ENCODE results near the gene TMEM132D. TPM values are rescaled to one million over a fixed set of nuclear protein-coding genes. Genes with fewer than 3 reads are reported as not detected.

TMEM132D gene
- total RNA-seq, 2 experiments from 2014 or later = not detected

DNA sequence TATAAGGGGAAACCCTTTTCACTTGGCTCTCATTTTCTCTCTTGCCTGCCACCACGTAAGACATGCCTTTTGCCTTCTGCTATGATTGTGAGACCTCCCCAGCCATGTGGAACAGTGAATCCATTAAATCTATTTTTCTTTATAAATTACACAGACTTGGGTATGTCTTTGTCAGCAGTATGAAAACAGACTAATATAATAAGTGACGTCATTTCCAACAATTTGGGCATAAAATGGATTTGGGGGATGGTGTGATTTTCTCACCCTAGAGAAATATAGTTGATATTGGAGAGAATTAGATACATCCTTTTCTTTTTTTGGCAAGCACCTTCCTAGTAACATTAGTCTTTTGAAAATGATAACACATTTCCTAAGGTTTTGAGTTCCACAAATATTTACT, 490.5 kb downstream of the TMEM132D start:
- H4K20me1 ChIP-seq (ENCODE audit: insufficient read depth, low read length) = no peaks in the 10 kb centered on the region
- no peaks in the 10 kb centered on the region for H3K9me2 ChIP-seq (ENCODE audit: insufficient read depth, low read length)
- H2AFZ ChIP-seq (ENCODE audit: low read length) = no peak overlapping the region
- no peak overlapping the region for H3K4me2 ChIP-seq (ENCODE audit: low read length)
- no peak overlapping the region for H3K4me3 ChIP-seq (ENCODE audit: low read depth, low read length, poor library complexity, severe bottlenecking)
- no TSS peak for BruUV-seq (replicated peaks)
- POLR2A ChIA-PET = no interaction called here
- no peaks in the 10 kb centered on the region for H3K4me1 ChIP-seq (ENCODE audit: insufficient read depth, low read length, poor library complexity, severe bottlenecking)
- TF ChIP-seq, protein P1, sequence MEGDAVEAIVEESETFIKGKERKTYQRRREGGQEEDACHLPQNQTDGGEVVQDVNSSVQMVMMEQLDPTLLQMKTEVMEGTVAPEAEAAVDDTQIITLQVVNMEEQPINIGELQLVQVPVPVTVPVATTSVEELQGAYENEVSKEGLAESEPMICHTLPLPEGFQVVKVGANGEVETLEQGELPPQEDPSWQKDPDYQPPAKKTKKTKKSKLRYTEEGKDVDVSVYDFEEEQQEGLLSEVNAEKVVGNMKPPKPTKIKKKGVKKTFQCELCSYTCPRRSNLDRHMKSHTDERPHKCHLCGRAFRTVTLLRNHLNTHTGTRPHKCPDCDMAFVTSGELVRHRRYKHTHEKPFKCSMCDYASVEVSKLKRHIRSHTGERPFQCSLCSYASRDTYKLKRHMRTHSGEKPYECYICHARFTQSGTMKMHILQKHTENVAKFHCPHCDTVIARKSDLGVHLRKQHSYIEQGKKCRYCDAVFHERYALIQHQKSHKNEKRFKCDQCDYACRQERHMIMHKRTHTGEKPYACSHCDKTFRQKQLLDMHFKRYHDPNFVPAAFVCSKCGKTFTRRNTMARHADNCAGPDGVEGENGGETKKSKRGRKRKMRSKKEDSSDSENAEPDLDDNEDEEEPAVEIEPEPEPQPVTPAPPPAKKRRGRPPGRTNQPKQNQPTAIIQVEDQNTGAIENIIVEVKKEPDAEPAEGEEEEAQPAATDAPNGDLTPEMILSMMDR (conservative IDR thresholded peaks at IDR 0.05; ENCODE audit: low read length) = no peak
- TF ChIP-seq EZH2phosphoT487 (IDR thresholded peaks at IDR 0.05; ENCODE audit: borderline replicate concordance, low read depth, low read length) = no peak
- CTCF ChIA-PET (ENCODE audit: unreplicated experiment) = no interaction called here
- no peaks in the 10 kb centered on the region for H3K9me3 ChIP-seq (ENCODE audit: low read length)
- no peak for DNase-seq (ENCODE audit: low spot score)
- no peaks in the 10 kb centered on the region for H3K79me2 ChIP-seq (ENCODE audit: insufficient read depth, low read depth, low read length)
- H3K36me3 ChIP-seq (ENCODE audit: insufficient read depth, low read length) = no peaks in the 10 kb centered on the region
- no peak overlapping the region for H3K27ac ChIP-seq (ENCODE audit: low read depth, low read length, poor library complexity, severe bottlenecking)
- intact Hi-C loops (cut with micrococcal nuclease; ENCODE audit: unreplicated experiment) = no loop called here

DNA sequence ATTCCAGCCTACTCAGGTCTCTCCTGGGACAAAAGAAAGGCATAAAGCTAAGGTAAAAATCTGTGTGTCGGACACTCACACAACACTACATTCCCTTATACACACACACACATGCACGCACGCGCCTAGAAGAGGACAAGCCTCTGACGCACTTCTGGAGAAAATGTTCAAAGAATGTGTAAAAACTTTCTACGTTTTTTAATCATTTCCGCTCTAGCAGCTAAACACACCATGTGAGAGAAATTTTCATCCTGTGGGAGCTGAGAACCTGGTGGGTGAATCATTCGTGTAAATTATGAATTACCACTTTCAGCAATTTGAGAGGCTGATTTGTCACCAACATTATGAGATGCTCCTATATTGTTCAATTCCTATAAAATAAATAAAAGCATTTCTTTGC, 494.5 kb downstream of the TMEM132D start:
- H3K79me2 ChIP-seq (ENCODE audit: insufficient read depth, low read depth, low read length) = no peaks in the 10 kb centered on the region
- no peak overlapping the region for H3K4me2 ChIP-seq (ENCODE audit: low read length)
- no peak overlapping the region for H3K27ac ChIP-seq (ENCODE audit: low read depth, low read length, poor library complexity, severe bottlenecking)
- CTCF ChIA-PET (ENCODE audit: unreplicated experiment) = no interaction called here
- DNase-seq (ENCODE audit: low spot score) = no peak
- POLR2A ChIA-PET = no interaction called here
- no peaks in the 10 kb centered on the region for H3K36me3 ChIP-seq (ENCODE audit: insufficient read depth, low read length)
- H3K4me3 ChIP-seq (ENCODE audit: low read depth, low read length, poor library complexity, severe bottlenecking) = no peak overlapping the region
- no peaks in the 10 kb centered on the region for H3K4me1 ChIP-seq (ENCODE audit: insufficient read depth, low read length, poor library complexity, severe bottlenecking)
- no peak overlapping the region for H2AFZ ChIP-seq (ENCODE audit: low read length)
- BruUV-seq (replicated peaks) = no TSS peak
- no peaks in the 10 kb centered on the region for H4K20me1 ChIP-seq (ENCODE audit: insufficient read depth, low read length)
- TF ChIP-seq, protein P1 (conservative IDR thresholded peaks at IDR 0.05; ENCODE audit: low read length) = no peak
- no peak for TF ChIP-seq EZH2phosphoT487 (IDR thresholded peaks at IDR 0.05; ENCODE audit: borderline replicate concordance, low read depth, low read length)
- intact Hi-C loops (cut with micrococcal nuclease; ENCODE audit: unreplicated experiment) = no loop called here
- H3K9me3 ChIP-seq (ENCODE audit: low read length) = no peaks in the 10 kb centered on the region
- H3K9me2 ChIP-seq (ENCODE audit: insufficient read depth, low read length) = no peaks in the 10 kb centered on the region

DNA sequence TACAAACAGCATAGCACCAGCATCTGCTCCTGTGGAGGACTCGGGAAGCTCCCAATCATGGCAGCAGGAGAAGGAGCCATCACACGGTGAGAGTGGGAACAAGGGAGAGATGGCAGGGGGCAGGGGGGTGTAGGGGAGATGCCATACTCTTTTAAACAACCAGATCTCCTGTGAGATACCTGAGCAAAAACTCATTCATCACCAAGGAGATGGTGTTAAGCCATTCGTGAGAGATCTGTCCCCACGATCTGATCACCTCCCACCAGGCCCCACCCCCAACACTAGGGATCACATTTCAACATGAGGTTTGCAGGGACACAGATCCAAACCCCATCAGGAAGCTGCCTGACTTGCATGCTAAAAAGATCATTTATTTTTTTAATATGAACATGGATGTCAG, 499.3 kb downstream of the TMEM132D start:
- POLR2A ChIA-PET = no interaction called here
- BruUV-seq (replicated peaks) = no TSS peak
- CTCF ChIA-PET (ENCODE audit: unreplicated experiment) = no interaction called here

More for the DNA sequence above, 499.3 kb downstream of the TMEM132D start:
- Histone ChIP-seq H3K9me2 (ENCODE audit: insufficient read depth, low read length) (no peaks in the 10 kb centered on the region), H3K27ac (ENCODE audit: low read depth, low read length, poor library complexity, severe bottlenecking) (no peak overlapping the region), H2AFZ (ENCODE audit: low read length) (no peak overlapping the region), H3K4me2 (ENCODE audit: low read length) (no peak overlapping the region), H4K20me1 (ENCODE audit: insufficient read depth, low read length) (no peaks in the 10 kb centered on the region), H3K4me1 (ENCODE audit: insufficient read depth, low read length, poor library complexity, severe bottlenecking) (no peaks in the 10 kb centered on the region), H3K9me3 (ENCODE audit: low read length) (no peaks in the 10 kb centered on the region), H3K36me3 (ENCODE audit: insufficient read depth, low read length) (no peaks in the 10 kb centered on the region), H3K4me3 (ENCODE audit: low read depth, low read length, poor library complexity, severe bottlenecking) (no peak overlapping the region), H3K79me2 (ENCODE audit: insufficient read depth, low read depth, low read length) (no peaks in the 10 kb centered on the region)
- DNase-seq (ENCODE audit: low spot score) = no peak
- no peak for TF ChIP-seq EZH2phosphoT487 (IDR thresholded peaks at IDR 0.05; ENCODE audit: borderline replicate concordance, low read depth, low read length)
- TF ChIP-seq, protein P1 (conservative IDR thresholded peaks at IDR 0.05; ENCODE audit: low read length) = no peak
- intact Hi-C loops (cut with micrococcal nuclease; ENCODE audit: unreplicated experiment) = no loop called here

Data from OCI-LY7 (cell line).